K562 (cell line): ENCODE results near the gene ZNF554. TPM values are rescaled to one million over a fixed set of nuclear protein-coding genes. Genes with fewer than 3 reads are reported as not detected.

Source experiments
- CBX8 ChIP-seq: fragments of 200-600 bp; sonication (generic); IDR thresholded peaks from 2 replicates; pipeline ENCODE4 v1.6.1; 2012; ENCODE audit warnings: borderline replicate concordance, mixed run types, low read depth, mild to moderate bottlenecking, moderate library complexity, mixed read lengths, low read length, control low read depth, inconsistent platforms; ENCODE audit not compliant: poor library complexity, severe bottlenecking; ENCODE audit errors: extremely low read depth
- CHD4 ChIP-seq: fragments of 200-600 bp; sonication (generic); IDR thresholded peaks from 3 replicates; pipeline ENCODE4 v1.6.1; 2012; ENCODE audit warnings: low read depth, mild to moderate bottlenecking, mixed read lengths, low read length, inconsistent platforms; ENCODE audit not compliant: insufficient read depth, insufficient replicate concordance, poor library complexity, severe bottlenecking
- EP400 ChIP-seq: fragments of 450-650 bp; IDR thresholded peaks from 2 replicates; pipeline ENCODE4 v1.6.1; 2017; ENCODE audit warnings: antibody characterized with exemption, mild to moderate bottlenecking, moderate library complexity
- GABPB1 ChIP-seq: sonication (generic); formaldehyde crosslinking; IDR thresholded peaks from 2 replicates; pipeline ENCODE4 v1.8.0; 2022; ENCODE audit warnings: mild to moderate bottlenecking, missing genetic modification reagents
- HCFC1 ChIP-seq: IDR thresholded peaks from 2 replicates; pipeline ENCODE4 v1.6.1; 2012; ENCODE audit warnings: low read depth, low read length, improper control_type of control experiment
- HEY1 ChIP-seq: fragments of 250-450 bp; sonication (Bioruptor Pico); IDR thresholded peaks from 2 replicates; pipeline ENCODE4 v1.5.0; 2020; ENCODE audit warnings: mild to moderate bottlenecking, moderate library complexity, borderline replicate concordance
- NONO ChIP-seq, 2 experiments: fragments of 200-400 bp in 1 of 2; fragments of 450-650 bp in 1 of 2; formaldehyde crosslinking in 1 of 2; IDR thresholded peaks; 2 replicates each; pipeline ENCODE4 v1.6.1; 2017; ENCODE audit warnings: low read depth in 2 of 2, mild to moderate bottlenecking in 2 of 2, moderate library complexity in 2 of 2, low read length in 1 of 2
- NRF1 ChIP-seq, 2 experiments: fragments of 450-650 bp; IDR thresholded peaks in 1 of 2; conservative IDR thresholded peaks in 1 of 2; 2 replicates each; pipeline ENCODE4 v1.6.1; 2014; ENCODE audit warnings: mild to moderate bottlenecking in 2 of 2
- RBFOX2 ChIP-seq: fragments of 200-400 bp; formaldehyde crosslinking; IDR thresholded peaks from 2 replicates; pipeline ENCODE4 v1.6.1; 2017; ENCODE audit warnings: low read depth, mild to moderate bottlenecking, low read length, moderate library complexity
- SP1 ChIP-seq: sonication (generic); formaldehyde crosslinking; IDR thresholded peaks from 2 replicates; pipeline ENCODE4 v1.8.1; 2022; ENCODE audit warnings: mild to moderate bottlenecking, missing genetic modification reagents
- STAG1 ChIP-seq: sonication (generic); formaldehyde crosslinking; IDR thresholded peaks from 2 replicates; pipeline ENCODE4 v1.5.0; 2020; ENCODE audit warnings: missing genetic modification reagents, borderline replicate concordance
- SUPT5H ChIP-seq: fragments of 450-650 bp; IDR thresholded peaks from 2 replicates; pipeline ENCODE4 v1.6.1; 2016
- TARDBP ChIP-seq: fragments of 450-650 bp; IDR thresholded peaks from 2 replicates; pipeline ENCODE4 v1.6.1; 2016
- ZC3H4 ChIP-seq: sonication (generic); formaldehyde crosslinking; IDR thresholded peaks from 2 replicates; pipeline ENCODE4 v1.9.0; 2021; ENCODE audit warnings: missing genetic modification reagents, borderline replicate concordance
- ZNF324 ChIP-seq: fragments of 250-450 bp; sonication (Bioruptor Pico); IDR thresholded peaks from 2 replicates; pipeline ENCODE4 v1.4.0; 2020; ENCODE audit warnings: mild to moderate bottlenecking
- ZNF75A ChIP-seq: fragments of 450-650 bp; formaldehyde crosslinking; IDR thresholded peaks from 2 replicates; pipeline ENCODE4 v1.4.0; 2020; ENCODE audit warnings: mild to moderate bottlenecking
- polyA plus RNA-seq, 8 experiments: library from polyadenylated mRNA; depleted of rRNA in 4 of 8; stranded (reverse) in 5 of 8; unstranded in 3 of 8; fragments of >200 nt; fragmentation: Nextera tagmentation in 2 of 8; fragmentation: Illumina TruSeq in 1 of 8; extraction: Ambion mirVana in 2 of 8; extraction: Trizol in 1 of 8; gene quantifications; 2 replicates each; pipeline versions ENCODE4 v1.2.1 to v1.2.3, GENCODE V29; 2011 to 2014; ENCODE audit warnings: inconsistent platforms in 1 of 8, missing spikeins in 1 of 8
- total RNA-seq, 7 experiments: library from RNA; depleted of rRNA in 6 of 7; stranded (reverse); fragments of >200 nt in 6 of 7; fragmentation: Illumina TruSeq in 2 of 7; extraction: Trizol in 2 of 7; gene quantifications; 2 replicates each; pipeline versions ENCODE4 v1.2.1 to v1.2.3, GENCODE V29; 2011 to 2021; ENCODE audit warnings: low replicate concordance in 1 of 7
- TF ChIP-seq, protein P1 (sequence below), 2 experiments: fragments of 250-450 bp in 1 of 2; fragments of 450-650 bp in 1 of 2; sonication (Bioruptor Pico) in 1 of 2; IDR thresholded peaks; 2 replicates each; pipeline versions ENCODE4 v1.6.1 to v1.8.0; 2016 to 2021; ENCODE audit warnings: mild to moderate bottlenecking in 2 of 2, moderate library complexity in 2 of 2, missing compliant biosample characterization in 1 of 2, missing genetic modification characterization in 1 of 2
- TF ChIP-seq, protein P2 (sequence below): IDR thresholded peaks from 3 replicates; pipeline ENCODE4 v1.6.1; 2011; ENCODE audit warnings: borderline replicate concordance, mild to moderate bottlenecking; ENCODE audit not compliant: insufficient read length, insufficient read depth
- TF ChIP-seq, protein P3 (sequence below): fragments of 450-650 bp; IDR thresholded peaks from 2 replicates; pipeline ENCODE4 v1.6.1; 2016; ENCODE audit warnings: borderline replicate concordance
- TF ChIP-seq, protein P4 (sequence below): sonication (generic); formaldehyde crosslinking; IDR thresholded peaks from 2 replicates; pipeline ENCODE4 v1.8.0; 2022; ENCODE audit warnings: mild to moderate bottlenecking, missing genetic modification reagents
- TF ChIP-seq, protein P5 (sequence below): fragments of 450-650 bp; IDR thresholded peaks from 2 replicates; pipeline ENCODE4 v1.6.1; 2016; ENCODE audit warnings: antibody characterized with exemption

The ZNF554 gene
- total and polyA plus RNA-seq, 9 of the 15 experiments (the other 6 are each of a cell fraction or from before 2014, with no cell fraction given): 0.07 to 1.8 (median 1.1) TPM

DNA sequence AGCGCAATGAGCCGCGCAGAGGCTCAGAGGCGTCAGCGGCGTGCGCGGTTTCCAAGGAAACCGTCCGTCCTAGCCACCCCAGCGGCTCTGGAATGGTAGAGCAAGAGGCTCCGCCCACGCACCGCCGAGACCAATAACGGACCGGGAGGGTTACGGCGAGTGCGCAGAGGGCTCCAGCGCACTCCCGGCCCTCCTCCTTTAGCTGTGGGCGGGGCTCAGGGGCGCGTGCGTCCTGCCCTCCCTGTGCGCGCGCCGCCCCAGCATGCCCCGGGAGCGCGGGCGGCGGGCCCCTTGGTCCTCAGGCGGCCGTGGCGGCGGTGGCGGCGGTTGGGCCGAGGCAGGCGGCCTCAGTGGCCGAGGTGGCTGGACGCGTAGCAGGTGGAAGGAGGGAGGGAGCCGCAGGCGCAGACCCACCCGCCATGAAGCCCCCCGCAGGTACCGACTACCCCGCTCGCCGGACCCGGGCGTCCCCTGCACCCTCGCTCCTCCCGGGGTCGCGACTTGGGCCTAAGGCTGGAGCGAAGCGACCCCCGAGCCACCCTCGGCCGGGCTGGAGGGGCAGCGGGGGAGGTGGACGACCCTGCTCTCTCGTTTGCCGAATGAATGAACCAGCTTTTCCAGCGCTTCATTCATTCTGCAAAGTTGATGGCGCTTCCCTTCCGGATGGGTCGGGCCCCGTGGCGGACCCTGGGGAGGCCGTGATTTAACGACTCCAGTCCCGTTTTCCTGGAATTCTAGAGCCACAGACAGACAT lies 34.2 kb upstream of the ZNF554 start, which contains the start of gene THOP1 (continued):
- TF ChIP-seq STAG1 (CRISPR knock-in tag) (no peak), RBFOX2 (peak; percentile 91), CBX8 (no peak), EP400 (peak; percentile 47), ZNF324 (CRISPR knock-in tag) (no peak), TARDBP (no peak), ZNF75A (CRISPR knock-in tag) (no peak), NONO (IDR thresholded peaks at IDR 0.05; ENCODE audit: low read depth in 2 of 2, low read length in 1 of 2) (peak in 1 of 2 experiments; percentile 70; a peak in 3 of 4 replicates), HCFC1 (peak; percentile 50), SP1 (peak; percentile 88), NRF1 (conservative IDR thresholded peaks at IDR 0.05 in 1 of 2, IDR thresholded peaks at IDR 0.05 in 1 of 2) (peak; percentile 99), CHD4 (no peak), HEY1 (CRISPR knock-in tag) (no peak), SUPT5H (peak; percentile 72), GABPB1 (CRISPR knock-in tag) (peak; percentile 39; the same call in 1 of the 2 replicates), ZC3H4 (0 out of 2 replicates have a peak, but pooled peaks have one; percentile 71)
- TF ChIP-seq, protein P1, sequence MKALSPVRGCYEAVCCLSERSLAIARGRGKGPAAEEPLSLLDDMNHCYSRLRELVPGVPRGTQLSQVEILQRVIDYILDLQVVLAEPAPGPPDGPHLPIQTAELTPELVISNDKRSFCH (CRISPR knock-in tag; IDR thresholded peaks at IDR 0.05): no peak
- TF ChIP-seq, protein P1 (tag; IDR thresholded peaks at IDR 0.05): 0 out of 2 replicates have a peak, but pooled peaks have one; percentile 34
- TF ChIP-seq, protein P2, sequence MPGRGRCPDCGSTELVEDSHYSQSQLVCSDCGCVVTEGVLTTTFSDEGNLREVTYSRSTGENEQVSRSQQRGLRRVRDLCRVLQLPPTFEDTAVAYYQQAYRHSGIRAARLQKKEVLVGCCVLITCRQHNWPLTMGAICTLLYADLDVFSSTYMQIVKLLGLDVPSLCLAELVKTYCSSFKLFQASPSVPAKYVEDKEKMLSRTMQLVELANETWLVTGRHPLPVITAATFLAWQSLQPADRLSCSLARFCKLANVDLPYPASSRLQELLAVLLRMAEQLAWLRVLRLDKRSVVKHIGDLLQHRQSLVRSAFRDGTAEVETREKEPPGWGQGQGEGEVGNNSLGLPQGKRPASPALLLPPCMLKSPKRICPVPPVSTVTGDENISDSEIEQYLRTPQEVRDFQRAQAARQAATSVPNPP: no peak
- TF ChIP-seq, protein P3, sequence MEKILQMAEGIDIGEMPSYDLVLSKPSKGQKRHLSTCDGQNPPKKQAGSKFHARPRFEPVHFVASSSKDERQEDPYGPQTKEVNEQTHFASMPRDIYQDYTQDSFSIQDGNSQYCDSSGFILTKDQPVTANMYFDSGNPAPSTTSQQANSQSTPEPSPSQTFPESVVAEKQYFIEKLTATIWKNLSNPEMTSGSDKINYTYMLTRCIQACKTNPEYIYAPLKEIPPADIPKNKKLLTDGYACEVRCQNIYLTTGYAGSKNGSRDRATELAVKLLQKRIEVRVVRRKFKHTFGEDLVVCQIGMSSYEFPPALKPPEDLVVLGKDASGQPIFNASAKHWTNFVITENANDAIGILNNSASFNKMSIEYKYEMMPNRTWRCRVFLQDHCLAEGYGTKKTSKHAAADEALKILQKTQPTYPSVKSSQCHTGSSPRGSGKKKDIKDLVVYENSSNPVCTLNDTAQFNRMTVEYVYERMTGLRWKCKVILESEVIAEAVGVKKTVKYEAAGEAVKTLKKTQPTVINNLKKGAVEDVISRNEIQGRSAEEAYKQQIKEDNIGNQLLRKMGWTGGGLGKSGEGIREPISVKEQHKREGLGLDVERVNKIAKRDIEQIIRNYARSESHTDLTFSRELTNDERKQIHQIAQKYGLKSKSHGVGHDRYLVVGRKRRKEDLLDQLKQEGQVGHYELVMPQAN: peak; percentile 89; the same call in 1 of the 2 replicates
- TF ChIP-seq, protein P4, sequence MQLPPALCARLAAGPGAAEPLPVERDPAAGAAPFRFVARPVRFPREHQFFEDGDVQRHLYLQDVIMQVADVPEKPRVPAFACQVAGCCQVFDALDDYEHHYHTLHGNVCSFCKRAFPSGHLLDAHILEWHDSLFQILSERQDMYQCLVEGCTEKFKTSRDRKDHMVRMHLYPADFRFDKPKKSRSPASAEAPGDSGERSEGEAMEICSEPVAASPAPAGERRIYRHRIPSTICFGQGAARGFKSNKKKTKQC (CRISPR knock-in tag): peak; percentile 60; the same call in 1 of the 2 replicates
- TF ChIP-seq, protein P5, sequence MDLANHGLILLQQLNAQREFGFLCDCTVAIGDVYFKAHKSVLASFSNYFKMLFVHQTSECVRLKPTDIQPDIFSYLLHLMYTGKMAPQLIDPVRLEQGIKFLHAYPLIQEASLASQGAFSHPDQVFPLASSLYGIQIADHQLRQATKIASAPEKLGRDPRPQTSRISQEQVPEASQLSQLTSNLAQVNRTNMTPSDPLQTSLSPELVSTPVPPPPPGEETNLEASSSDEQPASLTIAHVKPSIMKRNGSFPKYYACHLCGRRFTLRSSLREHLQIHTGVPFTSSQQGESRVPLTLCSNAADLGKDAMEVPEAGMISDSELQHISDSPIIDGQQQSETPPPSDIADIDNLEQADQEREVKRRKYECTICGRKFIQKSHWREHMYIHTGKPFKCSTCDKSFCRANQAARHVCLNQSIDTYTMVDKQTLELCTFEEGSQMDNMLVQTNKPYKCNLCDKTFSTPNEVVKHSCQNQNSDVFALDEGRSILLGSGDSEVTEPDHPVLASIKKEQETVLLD: peak; percentile 94
